ENCODE data around the gene CITED4. TPM values are rescaled to one million over a fixed set of nuclear protein-coding genes. Genes with fewer than 3 reads are reported as not detected.

The CITED4 gene
- total RNA-seq, 1 donor from 2014 or later = under 0.01 TPM

GRCh38 chr1:40817791-40818263 lies 44.3 kb downstream of the CITED4 start:
- DNase-seq (ENCODE audit: low spot score in 2 of 2) = no peak
- no peak for FAIRE-seq

GRCh38 chr1:40815420-40815819 lies 46.7 kb downstream of the CITED4 start:
- DNase-seq (ENCODE audit: low spot score in 2 of 2) (no peak), FAIRE-seq (no peak)

Other genes starting within 250 kb of the CITED4 start
- 24.1 TPM for gene RIMS3, start 196.7 kb downstream of the CITED4 start, total RNA-seq
- 31.8 TPM for gene NFYC, start 170.7 kb downstream of the CITED4 start, total RNA-seq
- gene KCNQ4, start 78.6 kb downstream of the CITED4 start, total RNA-seq = 1.2 TPM
- 14.7 TPM for gene CTPS1, start 117.3 kb upstream of the CITED4 start, total RNA-seq
- 0.82 TPM for gene SLFNL1, start 159.4 kb upstream of the CITED4 start, total RNA-seq

Measured in frontal cortex (tissue), 4 donors.